ENCODE data around the gene CERS5.

DNA sequence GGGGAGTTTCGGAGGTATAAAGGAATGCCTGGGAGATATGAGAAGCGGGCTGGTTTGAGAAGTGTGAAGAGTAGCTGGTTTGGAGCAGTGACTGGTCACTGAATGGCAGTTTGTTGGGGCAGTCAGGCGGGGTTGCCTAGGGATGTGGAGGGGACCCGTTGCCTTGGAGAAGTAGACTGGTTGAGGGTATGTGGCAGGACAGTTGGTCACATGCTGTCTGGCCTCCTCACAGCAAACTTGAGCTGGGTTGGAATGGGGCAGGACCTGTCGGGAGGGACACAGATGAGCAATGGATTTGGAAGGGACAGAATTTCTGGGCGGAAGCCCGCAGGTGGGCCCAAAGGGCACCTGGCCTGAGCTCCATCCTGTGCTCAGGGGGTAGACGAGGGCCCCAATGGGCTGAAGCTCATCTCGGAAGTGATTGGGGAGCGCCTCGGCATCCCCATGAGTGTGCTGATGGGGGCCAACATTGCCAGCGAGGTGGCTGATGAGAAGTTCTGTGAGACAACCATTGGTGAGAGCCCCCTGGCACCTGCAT lies 61.2 kb downstream of the CERS5 start:
- TF ChIP-seq CTCF (IDR thresholded peaks at IDR 0.05) (no peak), POLR2AphosphoS5 (IDR thresholded peaks at IDR 0.05) (no peak)
